Psoas muscle (tissue), 8 donors: ENCODE results near the gene RPL10A. TPM values are rescaled to one million over a fixed set of nuclear protein-coding genes. Genes with fewer than 3 reads are reported as not detected.
A peak's percentile ranks its signal among the peaks of the same experiment; 100 is the strongest.
"Not testable (repeated sequence)": the region's sequence is repeated elsewhere in the genome, so short reads cannot be mapped to it uniquely, and the experiment has no call there.

Experiments used
- ATAC-seq, 4 donors: fragments of 200-7000 bp; cut with Tn5 transposase; one replicate each; pipeline ENCODE4 v1.9.1; 2020; ENCODE audit warnings: moderate library complexity in 3 of 4, mild to moderate bottlenecking in 2 of 4
- DNase-seq, 2 donors: peaks; one replicate each; pipeline ENCODE4 v3.0.0-alpha.2; 2020
- H3K27ac ChIP-seq: fragments of 200-600 bp; one replicate; pipeline ENCODE4 v1.8.0; 2022
- H3K27me3 ChIP-seq, 3 donors: fragments of 200-600 bp in 1 of 3; one replicate each; pipeline versions ENCODE4 v1.6.1 to v1.8.0; 2013 to 2022; ENCODE audit warnings: low read length in 2 of 3, mild to moderate bottlenecking in 2 of 3, moderate library complexity in 1 of 3; ENCODE audit not compliant: insufficient read depth in 3 of 3
- H3K36me3 ChIP-seq, 2 donors: fragments of 200-600 bp in 1 of 2; one replicate each; pipeline versions ENCODE4 v1.6.1 to v1.8.0; 2013 to 2022; ENCODE audit warnings: low read depth in 1 of 2, mild to moderate bottlenecking in 1 of 2, moderate library complexity in 1 of 2; ENCODE audit not compliant: insufficient read depth in 1 of 2
- H3K4me1 ChIP-seq: fragments of 200-600 bp; one replicate; pipeline ENCODE4 v1.8.0; 2022
- H3K4me3 ChIP-seq: fragments of 200-600 bp; one replicate; pipeline ENCODE4 v1.8.0; 2022; ENCODE audit warnings: mild to moderate bottlenecking
- H3K9me3 ChIP-seq: fragments of 200-600 bp; one replicate; pipeline ENCODE4 v1.8.0; 2022
- WGBS, 3 donors: extraction: QIAGEN DNeasy Blood & Tissue Kit; methylation state at CpG; one replicate each; pipeline versions ENCODE4 v1.1.6 to v1.1.7; 2013; 5-methylcytosine and 5-hydroxymethylcytosine counted together
- intact Hi-C, 2 donors: fragments of 100-400 bp; cut with DNase I; formaldehyde crosslinking; loops; one replicate each; pipeline versions ENCODE4 v1.11.0 to v1.14.2; 2022
- polyA plus RNA-seq, 3 donors: library from polyadenylated mRNA; stranded (reverse); fragments of 200-250 nt; gene quantifications; one replicate each; pipeline ENCODE4 v1.2.3, GENCODE V29; 2013
- total RNA-seq, 4 donors: library from RNA; stranded (reverse); fragmentation: NEBNext Ultra II Directional in 2 of 4; extraction: Animal tissue kit (Norgen Biotek cat#: 25700) in 2 of 4; gene quantifications; one replicate each; pipeline versions ENCODE4 v1.2.1 to v1.2.4, GENCODE V29; 2021 to 2023
- TF ChIP-seq, protein P1 (sequence below): fragments of 200-600 bp; IDR thresholded peaks from one replicate; pipeline ENCODE4 v1.8.0; 2022; ENCODE audit warnings: antibody characterized with exemption
- donor health status: healthy with polysubstance abuse.
- donor health status: DM: no; HTN: no; CAD: no; lungs with moderate emphysema.
- donor health status: Bipolar disorder and iron deficiency.
- donor health status: healthy.
- donor health status: DM: yes; HTN: yes; CAD: no.
- donor health status: DM: no; HTN: no; CAD: no.
- donor health status: DM: no; HTN: no; CAD: no.
- donor health status: DM: yes; HTN: yes; CAD: no.

The RPL10A gene
- total and polyA plus RNA-seq, 7 donors: 668 to 1,629 (median 832) TPM

DNA sequence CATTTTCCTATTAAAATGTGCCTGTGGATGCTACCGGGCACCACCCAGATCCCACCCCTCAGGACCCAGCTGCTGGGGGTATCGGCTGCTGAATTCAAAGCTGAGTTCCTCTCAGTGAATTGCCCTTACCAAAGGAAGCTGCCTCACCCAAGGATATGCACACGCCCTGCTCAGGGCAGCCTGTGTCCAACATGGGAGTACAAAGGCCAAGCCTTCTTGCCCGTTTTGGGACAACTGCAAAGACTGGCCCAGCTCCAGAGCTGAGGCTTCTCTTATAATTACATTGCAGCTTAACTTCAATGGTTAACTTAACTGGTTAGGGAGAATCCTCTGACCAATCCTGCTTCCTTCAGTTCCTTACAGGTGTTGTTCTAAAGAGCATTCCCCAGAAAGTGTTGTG is 35.9 kb upstream of the RPL10A start:
- H3K36me3 ChIP-seq: peaks cover 0 to 3% of the 10 kb centered on the region in 2 donors
- no peak overlapping the region for H3K27ac ChIP-seq
- TF ChIP-seq, protein P1, sequence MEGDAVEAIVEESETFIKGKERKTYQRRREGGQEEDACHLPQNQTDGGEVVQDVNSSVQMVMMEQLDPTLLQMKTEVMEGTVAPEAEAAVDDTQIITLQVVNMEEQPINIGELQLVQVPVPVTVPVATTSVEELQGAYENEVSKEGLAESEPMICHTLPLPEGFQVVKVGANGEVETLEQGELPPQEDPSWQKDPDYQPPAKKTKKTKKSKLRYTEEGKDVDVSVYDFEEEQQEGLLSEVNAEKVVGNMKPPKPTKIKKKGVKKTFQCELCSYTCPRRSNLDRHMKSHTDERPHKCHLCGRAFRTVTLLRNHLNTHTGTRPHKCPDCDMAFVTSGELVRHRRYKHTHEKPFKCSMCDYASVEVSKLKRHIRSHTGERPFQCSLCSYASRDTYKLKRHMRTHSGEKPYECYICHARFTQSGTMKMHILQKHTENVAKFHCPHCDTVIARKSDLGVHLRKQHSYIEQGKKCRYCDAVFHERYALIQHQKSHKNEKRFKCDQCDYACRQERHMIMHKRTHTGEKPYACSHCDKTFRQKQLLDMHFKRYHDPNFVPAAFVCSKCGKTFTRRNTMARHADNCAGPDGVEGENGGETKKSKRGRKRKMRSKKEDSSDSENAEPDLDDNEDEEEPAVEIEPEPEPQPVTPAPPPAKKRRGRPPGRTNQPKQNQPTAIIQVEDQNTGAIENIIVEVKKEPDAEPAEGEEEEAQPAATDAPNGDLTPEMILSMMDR: no peak
- no peaks in the 10 kb centered on the region for H3K9me3 ChIP-seq
- intact Hi-C loops: no loop called here
- H3K27me3 ChIP-seq: no peaks in the 10 kb centered on the region
- DNase-seq: no peak
- no peak overlapping the region for H3K4me3 ChIP-seq
- WGBS, 3 donors: 45 to 52% (median 50%) methylated on average over 4 of the region's 4 CpGs
- H3K4me1 ChIP-seq: peaks cover 11% of the 10 kb centered on the region
- no peak for ATAC-seq

DNA sequence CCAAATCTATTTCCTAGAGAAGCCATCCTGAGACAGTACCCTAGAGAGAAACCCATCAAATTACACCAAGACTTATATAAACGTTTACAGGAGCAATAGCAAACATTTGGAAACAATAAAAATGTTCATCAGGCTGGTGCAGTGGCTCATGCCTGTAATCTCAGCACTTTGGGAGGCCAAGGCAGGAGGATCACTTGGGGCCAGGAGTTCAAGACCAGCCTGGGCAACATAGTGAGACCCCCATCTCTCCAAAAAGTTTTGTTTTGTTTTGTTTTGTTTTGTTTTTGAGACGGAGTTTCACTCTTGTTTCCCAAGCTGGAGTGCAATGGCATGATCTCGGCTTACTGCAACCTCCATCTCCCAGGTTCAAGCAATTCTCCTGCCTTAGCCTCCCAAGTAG is 35.5 kb upstream of the RPL10A start:
- intact Hi-C loops, H3K4me3 ChIP-seq, H3K27ac ChIP-seq, H3K36me3 ChIP-seq, DNase-seq, ATAC-seq, H3K9me3 ChIP-seq, H3K27me3 ChIP-seq: not testable (repeated sequence)
- H3K4me1 ChIP-seq: peaks cover 11% of the 10 kb centered on the region
- 65 to 71% (median 70%) methylated on average over 3 of the region's 3 CpGs for WGBS, 3 donors

DNA sequence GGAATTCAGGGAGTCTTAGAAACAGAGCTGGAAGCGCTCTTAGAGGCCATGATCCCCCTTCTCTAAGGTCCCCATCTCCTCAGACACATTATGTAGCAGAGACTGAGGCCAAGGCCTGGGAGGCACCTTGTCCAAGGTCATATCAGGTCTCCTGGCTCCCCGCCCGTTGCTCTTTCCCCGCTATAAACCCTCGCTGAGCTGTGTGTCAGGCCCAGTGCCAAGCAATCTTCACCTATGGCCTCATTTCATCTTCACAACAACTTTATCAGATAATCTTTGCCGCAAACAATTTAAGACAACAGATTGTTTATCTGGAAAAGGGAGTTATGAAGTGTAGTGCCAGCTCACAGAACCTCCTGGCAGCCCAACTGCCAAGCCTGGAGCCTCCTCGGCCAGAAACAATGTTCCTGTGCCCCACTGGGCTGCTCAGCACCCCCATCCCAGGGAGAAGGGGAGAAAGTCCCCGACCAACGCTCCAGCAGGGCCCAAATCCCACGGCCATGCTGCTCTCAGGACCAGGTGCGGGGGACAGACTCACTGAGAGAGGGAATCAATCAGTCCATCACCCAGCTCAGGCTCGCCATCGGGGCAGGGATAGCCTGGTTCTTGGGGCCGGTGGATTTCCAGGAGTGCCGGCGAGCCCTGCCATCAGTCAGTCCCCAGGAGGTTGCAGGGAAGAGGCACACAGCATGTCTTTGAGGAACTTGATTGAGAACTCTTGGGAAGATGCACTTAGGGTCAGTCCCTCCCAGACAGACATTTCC is 32.9 kb upstream of the RPL10A start:
- 46 to 59% (median 51%) methylated on average over 16 of the region's 16 CpGs for WGBS, 3 donors
- ATAC-seq: peak in 3 of 4 donors; percentile 35 to 77 (median 65)
- Histone ChIP-seq H3K27me3 (no peaks in the 10 kb centered on the region), H3K9me3 (no peaks in the 10 kb centered on the region), H3K4me3 (no peak overlapping the region), H3K4me1 (peaks cover 11% of the 10 kb centered on the region), H3K36me3 (no peaks in the 10 kb centered on the region), H3K27ac (no peak overlapping the region)
- intact Hi-C loops: no loop called here
- TF ChIP-seq, protein P1: no peak
- no peak for DNase-seq

DNA sequence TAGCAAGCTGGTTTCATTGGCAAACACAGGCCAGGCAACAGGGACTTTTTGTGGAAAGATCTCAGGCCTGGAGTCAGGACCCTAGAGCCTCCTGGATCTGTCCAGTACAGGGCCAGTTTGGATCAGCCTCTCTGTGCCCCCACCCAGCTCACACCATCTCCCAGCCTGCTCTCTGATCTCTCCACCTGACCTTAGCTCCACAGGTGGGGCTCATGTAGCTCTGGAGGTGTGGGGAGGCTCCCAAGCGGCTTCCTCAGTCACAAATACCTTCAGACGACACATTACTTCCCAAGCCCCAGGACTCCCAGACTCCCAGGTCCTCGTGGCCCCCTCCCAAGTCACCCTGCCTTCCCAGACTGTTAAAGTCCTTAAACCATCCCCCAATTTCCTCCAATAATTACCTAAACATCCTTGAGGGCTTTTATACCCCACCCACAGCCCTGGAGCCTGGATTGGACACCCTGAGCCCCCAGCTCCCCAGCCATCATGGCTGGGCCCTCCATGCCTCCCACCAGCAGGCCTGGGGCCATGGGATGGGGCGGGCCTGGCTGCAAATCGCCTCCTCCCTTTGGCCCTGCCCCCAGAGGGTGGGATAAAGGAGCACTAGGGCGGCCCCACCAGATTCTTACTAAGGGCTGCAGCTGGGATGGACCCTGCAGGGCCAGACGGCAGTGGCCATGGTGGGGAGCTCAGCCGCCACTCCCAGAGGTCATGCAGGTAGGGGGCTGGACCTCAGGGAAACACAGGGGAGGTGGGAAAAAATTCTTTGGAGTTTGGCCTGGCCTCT is 31.9 kb upstream of the RPL10A start:
- no peak for DNase-seq
- no peak overlapping the region for H3K4me3 ChIP-seq
- H3K9me3 ChIP-seq: no peaks in the 10 kb centered on the region
- peaks cover 11% of the 10 kb centered on the region for H3K4me1 ChIP-seq
- intact Hi-C loops: no loop called here
- H3K27me3 ChIP-seq: no peaks in the 10 kb centered on the region
- H3K36me3 ChIP-seq: no peaks in the 10 kb centered on the region
- WGBS, 3 donors: 85% methylated on average over 8 of the region's 8 CpGs
- no peak for ATAC-seq
- H3K27ac ChIP-seq: no peak overlapping the region
- TF ChIP-seq, protein P1: no peak

DNA sequence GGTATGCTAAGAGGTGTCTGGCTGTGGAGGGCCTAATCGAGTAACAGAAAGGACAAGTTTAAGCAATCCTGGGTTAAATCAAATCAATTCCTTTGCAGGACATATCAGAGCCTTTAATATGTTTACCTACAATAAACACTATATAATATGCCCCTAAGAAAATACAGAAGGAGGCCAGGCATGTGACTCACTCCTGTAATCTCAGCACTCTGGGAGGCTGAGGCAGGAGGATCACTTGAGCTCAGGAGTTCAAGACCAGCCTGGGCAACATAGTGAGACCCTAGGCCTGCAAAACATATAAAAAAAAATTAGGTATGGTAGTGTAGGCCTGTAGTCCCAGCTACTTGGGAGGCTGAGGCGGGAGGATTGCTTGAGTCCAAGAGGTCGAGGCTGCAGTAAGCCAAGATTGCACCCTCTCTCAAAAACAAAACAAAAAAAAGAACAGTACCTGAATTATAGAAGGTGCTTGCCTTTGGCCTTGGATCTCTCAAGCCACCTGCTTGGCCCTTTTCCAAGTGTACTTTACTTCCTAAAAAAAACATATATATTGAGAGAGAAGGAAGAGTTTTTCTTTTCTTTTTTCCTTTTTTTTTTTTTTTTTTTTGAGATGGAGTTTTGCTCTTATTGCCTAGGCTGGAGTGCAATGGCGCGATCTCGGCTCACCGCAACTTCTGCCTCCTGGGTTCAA is 29.7 kb upstream of the RPL10A start:
- H3K36me3 ChIP-seq, H3K27ac ChIP-seq, H3K9me3 ChIP-seq, ATAC-seq, DNase-seq, intact Hi-C loops, H3K4me3 ChIP-seq, H3K27me3 ChIP-seq: not testable (repeated sequence)
- WGBS, 3 donors: 91 to 99% (median 93%) methylated on average over 3 to 7 of the region's 7 CpGs
- peaks cover 11% of the 10 kb centered on the region for H3K4me1 ChIP-seq
